Stimulated activated CD4-positive, alpha-beta T cell treated with anti-CD3 and anti-CD28 coated beads, Interleukin-2, amount 100 ng/mL, for 24 hours (primary cell): ENCODE measurements around the gene AQP1.

ENCODE experiments used
- DNase-seq, 2 donors: peaks; one replicate each; pipeline ENCODE4 v3.0.0-alpha.2; 2020

Gene AQP1

GRCh38 chr7:30938435-30939316 is 27.0 kb downstream of the AQP1 start:
- peak; percentile 71 to 82 for DNase-seq

GRCh38 chr7:30941582-30942323 is 30.1 kb downstream of the AQP1 start:
- no peak for DNase-seq

GRCh38 chr7:30950197-30950596 is 38.5 kb downstream of the AQP1 start:
- no peak for DNase-seq

GRCh38 chr7:30954914-30955313 is 43.3 kb downstream of the AQP1 start:
- DNase-seq = no peak

GRCh38 chr7:30956704-30957103 is 45.1 kb downstream of the AQP1 start:
- no peak for DNase-seq

- DNase-seq = no peak
These were observed 52.2 kb downstream of the AQP1 start, which contains the start of gene GHRHR for GRCh38 chr7:30963842-30964241. Gene GHRHR, plus strand, starts transcription at chr7:30963953. Its CDS starts 116 bp downstream, at chr7:30964069.

- DNase-seq = no peak
These were observed 53.7 kb downstream of the AQP1 start for GRCh38 chr7:30965372-30965771.

- DNase-seq = no peak
These were observed 54.2 kb downstream of the AQP1 start for GRCh38 chr7:30965883-30966282.

- DNase-seq = no peak
These were observed 56.6 kb downstream of the AQP1 start for GRCh38 chr7:30968294-30968693.

- DNase-seq = no peak
These were observed 57.3 kb downstream of the AQP1 start for GRCh38 chr7:30968747-30969603.

- no peak for DNase-seq
These were observed 57.9 kb downstream of the AQP1 start for GRCh38 chr7:30969604-30969970.

- no peak for DNase-seq
These were observed 58.4 kb downstream of the AQP1 start for GRCh38 chr7:30970074-30970473.

GRCh38 chr7:30970594-30971094 is 59.0 kb downstream of the AQP1 start:
- DNase-seq = no peak

- no peak for DNase-seq
These were observed 59.8 kb downstream of the AQP1 start for GRCh38 chr7:30971440-30971839.

- no peak for DNase-seq
These were observed 60.3 kb downstream of the AQP1 start for GRCh38 chr7:30971840-30972563.

GRCh38 chr7:30973292-30973691 is 61.6 kb downstream of the AQP1 start:
- DNase-seq = no peak

GRCh38 chr7:30973791-30974604 is 62.3 kb downstream of the AQP1 start:
- peak in 1 of 2 donors; percentile 3 for DNase-seq

GRCh38 chr7:30974605-30975255 is 63.1 kb downstream of the AQP1 start:
- peak; percentile 29 to 54 for DNase-seq
